H1 (cell line): Measurements from ENCODE around the gene GNG7.

Experiments used
- CBX8 ChIP-seq: fragments of 300-800, 300-1000 bp; sonication (generic); IDR thresholded peaks from 2 replicates; pipeline ENCODE4 v1.7.1; 2016; ENCODE audit warnings: low read depth, low read length, borderline replicate concordance
- CHD2 ChIP-seq: IDR thresholded peaks from 2 replicates; pipeline ENCODE4 v1.6.1; 2012; ENCODE audit warnings: low read length, improper control_type of control experiment
- EP300 ChIP-seq, 2 experiments: IDR thresholded peaks; 1 replicate in 1 of 2; 2 replicates in 1 of 2; pipeline ENCODE4 v1.6.1; 2011 to 2012; ENCODE audit warnings: low read depth in 2 of 2, low read length in 2 of 2, mild to moderate bottlenecking in 2 of 2, borderline replicate concordance in 1 of 2, inconsistent platforms in 1 of 2, moderate library complexity in 1 of 2
- EZH2 ChIP-seq: fragments of 200-600 bp; sonication (generic); IDR thresholded peaks from 2 replicates; pipeline ENCODE4 v1.7.1; 2012; ENCODE audit warnings: low read depth, mild to moderate bottlenecking, moderate library complexity, low read length, inconsistent platforms; ENCODE audit not compliant: severe bottlenecking
- JUN ChIP-seq: IDR thresholded peaks from 2 replicates; pipeline ENCODE4 v1.6.1; 2011; ENCODE audit warnings: low read depth, mild to moderate bottlenecking, improper control_type of control experiment, low read length
- JUND ChIP-seq: IDR thresholded peaks from 2 replicates; pipeline ENCODE4 v1.6.1; 2011; ENCODE audit warnings: mild to moderate bottlenecking, improper control_type of control experiment, low read length
- KDM5A ChIP-seq: fragments of 200-600 bp; IDR thresholded peaks from 2 replicates; pipeline ENCODE4 v1.7.1; 2012; ENCODE audit warnings: mild to moderate bottlenecking, low read length, inconsistent platforms, mixed read lengths
- NANOG ChIP-seq: IDR thresholded peaks from 2 replicates; pipeline ENCODE4 v1.6.1; 2011; ENCODE audit warnings: low read length, low read depth, mild to moderate bottlenecking, inconsistent platforms; ENCODE audit not compliant: insufficient read depth, poor library complexity, severe bottlenecking
- POLR2A ChIP-seq, 2 experiments: IDR thresholded peaks; 1 replicate in 1 of 2; 2 replicates in 1 of 2; pipeline ENCODE4 v1.6.1; 2011; ENCODE audit warnings: low read depth in 2 of 2, low read length in 2 of 2, mild to moderate bottlenecking in 2 of 2; ENCODE audit errors: control extremely low read depth in 1 of 2
- POLR2AphosphoS5 ChIP-seq: IDR thresholded peaks from 2 replicates; pipeline ENCODE4 v1.6.1; 2011; ENCODE audit warnings: low read depth, low read length
- RAD21 ChIP-seq, 2 experiments: IDR thresholded peaks in 1 of 2; conservative IDR thresholded peaks in 1 of 2; 2 replicates each; pipeline ENCODE4 v1.6.1; 2011; ENCODE audit warnings: low read depth in 2 of 2, low read length in 2 of 2, improper control_type of control experiment in 1 of 2, inconsistent platforms in 1 of 2, mild to moderate bottlenecking in 1 of 2, moderate library complexity in 1 of 2
- SIN3A ChIP-seq, 2 experiments: IDR thresholded peaks in 1 of 2; conservative IDR thresholded peaks in 1 of 2; 2 replicates each; pipeline ENCODE4 v1.6.1; 2011 to 2012; ENCODE audit warnings: low read length in 2 of 2, improper control_type of control experiment in 1 of 2, low read depth in 1 of 2, mild to moderate bottlenecking in 1 of 2
- TF ChIP-seq, protein P1 (sequence below), 3 experiments: IDR thresholded peaks; 1 replicate in 2 of 3; 2 replicates in 1 of 3; pipeline versions ENCODE4 v1.5.1 to v1.6.1; 2011; ENCODE audit warnings: low read length in 3 of 3, mild to moderate bottlenecking in 3 of 3, inconsistent platforms in 2 of 3, low read depth in 1 of 3, moderate library complexity in 1 of 3; ENCODE audit not compliant: insufficient read depth in 1 of 3; ENCODE audit errors: control extremely low read depth in 1 of 3
- TF ChIP-seq, protein P2 (sequence below): IDR thresholded peaks from 2 replicates; pipeline ENCODE4 v1.6.1; 2012; ENCODE audit warnings: low read length, inconsistent platforms

GRCh38 chr19:2481466-2481865, 221.0 kb downstream of the GNG7 start:
- TF ChIP-seq, protein P1, sequence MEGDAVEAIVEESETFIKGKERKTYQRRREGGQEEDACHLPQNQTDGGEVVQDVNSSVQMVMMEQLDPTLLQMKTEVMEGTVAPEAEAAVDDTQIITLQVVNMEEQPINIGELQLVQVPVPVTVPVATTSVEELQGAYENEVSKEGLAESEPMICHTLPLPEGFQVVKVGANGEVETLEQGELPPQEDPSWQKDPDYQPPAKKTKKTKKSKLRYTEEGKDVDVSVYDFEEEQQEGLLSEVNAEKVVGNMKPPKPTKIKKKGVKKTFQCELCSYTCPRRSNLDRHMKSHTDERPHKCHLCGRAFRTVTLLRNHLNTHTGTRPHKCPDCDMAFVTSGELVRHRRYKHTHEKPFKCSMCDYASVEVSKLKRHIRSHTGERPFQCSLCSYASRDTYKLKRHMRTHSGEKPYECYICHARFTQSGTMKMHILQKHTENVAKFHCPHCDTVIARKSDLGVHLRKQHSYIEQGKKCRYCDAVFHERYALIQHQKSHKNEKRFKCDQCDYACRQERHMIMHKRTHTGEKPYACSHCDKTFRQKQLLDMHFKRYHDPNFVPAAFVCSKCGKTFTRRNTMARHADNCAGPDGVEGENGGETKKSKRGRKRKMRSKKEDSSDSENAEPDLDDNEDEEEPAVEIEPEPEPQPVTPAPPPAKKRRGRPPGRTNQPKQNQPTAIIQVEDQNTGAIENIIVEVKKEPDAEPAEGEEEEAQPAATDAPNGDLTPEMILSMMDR (IDR thresholded peaks at IDR 0.05; ENCODE audit: control extremely low read depth in 1 of 3, insufficient read depth in 1 of 3, low read depth in 1 of 3, low read length in 3 of 3): no peak
- TF ChIP-seq EZH2 (no peak), CBX8 (no peak), SIN3A (conservative IDR thresholded peaks at IDR 0.05 in 1 of 2, IDR thresholded peaks at IDR 0.05 in 1 of 2; ENCODE audit: low read depth in 1 of 2, low read length in 2 of 2) (no peak), POLR2A (IDR thresholded peaks at IDR 0.05; ENCODE audit: control extremely low read depth in 1 of 2, low read depth in 2 of 2, low read length in 2 of 2) (no peak), EP300 (IDR thresholded peaks at IDR 0.05; ENCODE audit: borderline replicate concordance in 1 of 2, low read depth in 2 of 2, low read length in 2 of 2) (no peak), NANOG (no peak), POLR2AphosphoS5 (no peak), JUND (no peak), CHD2 (no peak), JUN (no peak), RAD21 (IDR thresholded peaks at IDR 0.05 in 1 of 2, conservative IDR thresholded peaks at IDR 0.05 in 1 of 2; ENCODE audit: low read depth in 2 of 2, low read length in 2 of 2) (no peak), KDM5A (no peak)
- TF ChIP-seq, protein P2, sequence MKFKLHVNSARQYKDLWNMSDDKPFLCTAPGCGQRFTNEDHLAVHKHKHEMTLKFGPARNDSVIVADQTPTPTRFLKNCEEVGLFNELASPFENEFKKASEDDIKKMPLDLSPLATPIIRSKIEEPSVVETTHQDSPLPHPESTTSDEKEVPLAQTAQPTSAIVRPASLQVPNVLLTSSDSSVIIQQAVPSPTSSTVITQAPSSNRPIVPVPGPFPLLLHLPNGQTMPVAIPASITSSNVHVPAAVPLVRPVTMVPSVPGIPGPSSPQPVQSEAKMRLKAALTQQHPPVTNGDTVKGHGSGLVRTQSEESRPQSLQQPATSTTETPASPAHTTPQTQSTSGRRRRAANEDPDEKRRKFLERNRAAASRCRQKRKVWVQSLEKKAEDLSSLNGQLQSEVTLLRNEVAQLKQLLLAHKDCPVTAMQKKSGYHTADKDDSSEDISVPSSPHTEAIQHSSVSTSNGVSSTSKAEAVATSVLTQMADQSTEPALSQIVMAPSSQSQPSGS: no peak
